IPS-NIHi11 (cell line): ENCODE data around the gene ALDH1L2.

Source experiments
- DNase-seq: peaks from one replicate; pipeline ENCODE4 v3.0.0; 2012; ENCODE audit warnings: mixed read lengths, low spot score

Gene ALDH1L2

GRCh38 chr12:105032703-105033357 lies 51.4 kb downstream of the ALDH1L2 start:
- no peak for DNase-seq

GRCh38 chr12:105030820-105031807 lies 53.1 kb downstream of the ALDH1L2 start:
- DNase-seq, result no peak

- DNase-seq, result no peak
These were observed 57.8 kb downstream of the ALDH1L2 start for GRCh38 chr12:105026411-105026810.

GRCh38 chr12:105025890-105026289 lies 58.4 kb downstream of the ALDH1L2 start:
- no peak for DNase-seq

- no peak for DNase-seq
These were observed 59.3 kb downstream of the ALDH1L2 start for GRCh38 chr12:105024928-105025327.

- peak; percentile 9 for DNase-seq
These were observed 63.9 kb downstream of the ALDH1L2 start for GRCh38 chr12:105020241-105020962.

GRCh38 chr12:105018776-105019175 lies 65.5 kb downstream of the ALDH1L2 start:
- DNase-seq, result no peak

GRCh38 chr12:105018012-105018411 lies 66.2 kb downstream of the ALDH1L2 start:
- DNase-seq, result no peak

- no peak for DNase-seq
These were observed 68.7 kb downstream of the ALDH1L2 start for GRCh38 chr12:105015543-105015942.

GRCh38 chr12:105014603-105015002 lies 69.7 kb downstream of the ALDH1L2 start:
- DNase-seq, result no peak

GRCh38 chr12:105013892-105014291 lies 70.4 kb downstream of the ALDH1L2 start:
- DNase-seq, result no peak

GRCh38 chr12:105001476-105001875 lies 82.8 kb downstream of the ALDH1L2 start:
- DNase-seq, result no peak

- no peak for DNase-seq
These were observed 84.9 kb downstream of the ALDH1L2 start for GRCh38 chr12:104999347-104999685.

GRCh38 chr12:104998423-104999346 lies 85.6 kb downstream of the ALDH1L2 start:
- peak; percentile 19 for DNase-seq

GRCh38 chr12:104997541-104997940 lies 86.7 kb downstream of the ALDH1L2 start:
- DNase-seq, result no peak

- DNase-seq, result no peak
These were observed 89.9 kb downstream of the ALDH1L2 start for GRCh38 chr12:104994336-104994735.

GRCh38 chr12:104991565-104992128 lies 92.6 kb downstream of the ALDH1L2 start:
- no peak for DNase-seq

- DNase-seq, result no peak
These were observed 93.3 kb downstream of the ALDH1L2 start for GRCh38 chr12:104990950-104991349.

- DNase-seq, result peak; percentile 95
These were observed 98.0 kb downstream of the ALDH1L2 start, which contains the start of gene NOPCHAP1 for GRCh38 chr12:104986022-104986941. TSS of gene NOPCHAP1 (plus strand) at chr12:104986316. CDS start at chr12:104986353, 37 bp downstream.

GRCh38 chr12:104985206-104985605 lies 99.1 kb downstream of the ALDH1L2 start:
- no peak for DNase-seq
